K562 (cell line): ENCODE data around the gene MRPL40. TPM values are rescaled to one million over a fixed set of nuclear protein-coding genes. Genes with fewer than 3 reads are reported as not detected.

Experiments used
- BCOR ChIP-seq: fragments of 450-650 bp; IDR thresholded peaks from 2 replicates; pipeline ENCODE4 v1.6.1; 2016
- CLOCK ChIP-seq: fragments of 250-450 bp; sonication (Bioruptor Pico); IDR thresholded peaks from 2 replicates; pipeline ENCODE4 v1.4.0; 2020; ENCODE audit warnings: mild to moderate bottlenecking, moderate library complexity, borderline replicate concordance
- EP400 ChIP-seq: fragments of 450-650 bp; IDR thresholded peaks from 2 replicates; pipeline ENCODE4 v1.6.1; 2017; ENCODE audit warnings: antibody characterized with exemption, mild to moderate bottlenecking, moderate library complexity
- NFE2 ChIP-seq: IDR thresholded peaks from 2 replicates; pipeline ENCODE4 v1.6.1; 2014; ENCODE audit warnings: antibody characterized with exemption, low read depth
- NFXL1 ChIP-seq: fragments of 450-650 bp; formaldehyde crosslinking; IDR thresholded peaks from 2 replicates; pipeline ENCODE4 v1.4.0; 2021; ENCODE audit warnings: mild to moderate bottlenecking
- NR2F6 ChIP-seq: fragments of 450-650 bp; formaldehyde crosslinking; IDR thresholded peaks from 2 replicates; pipeline ENCODE4 v1.4.0; 2020; ENCODE audit warnings: mild to moderate bottlenecking
- NR4A1 ChIP-seq, 2 experiments: fragments of 250-450 bp in 1 of 2; fragments of 450-650 bp in 1 of 2; sonication (Bioruptor Pico) in 1 of 2; IDR thresholded peaks; 2 replicates each; pipeline versions ENCODE4 v1.4.0 to v1.6.1; 2016 to 2020; ENCODE audit warnings: mild to moderate bottlenecking in 2 of 2, missing compliant biosample characterization in 1 of 2, missing genetic modification characterization in 1 of 2, moderate library complexity in 1 of 2
- POLR2G ChIP-seq: fragments of 200-400 bp; formaldehyde crosslinking; IDR thresholded peaks from 2 replicates; pipeline ENCODE4 v1.6.1; 2017; ENCODE audit warnings: low read depth, mild to moderate bottlenecking, antibody characterized with exemption, low read length, moderate library complexity
- RBM17 ChIP-seq: fragments of 200-400 bp; formaldehyde crosslinking; IDR thresholded peaks from 2 replicates; pipeline ENCODE4 v1.6.1; 2017; ENCODE audit warnings: low read depth, mild to moderate bottlenecking, low read length, borderline replicate concordance
- STAT5A ChIP-seq: IDR thresholded peaks from 2 replicates; pipeline ENCODE4 v1.6.1; 2012; ENCODE audit warnings: low read length, inconsistent platforms, borderline replicate concordance
- SUPT5H ChIP-seq: fragments of 450-650 bp; IDR thresholded peaks from 2 replicates; pipeline ENCODE4 v1.6.1; 2016
- TCF15 ChIP-seq: fragments of 250-450 bp; sonication (Bioruptor Pico); IDR thresholded peaks from 2 replicates; pipeline ENCODE4 v1.8.0; 2022; ENCODE audit warnings: moderate library complexity, mild to moderate bottlenecking, inconsistent platforms
- TRIM25 ChIP-seq: fragments of 450-650 bp; IDR thresholded peaks from 2 replicates; pipeline ENCODE4 v1.7.0; 2016; ENCODE audit warnings: borderline replicate concordance
- ZFP1 ChIP-seq: fragments of 450-650 bp; formaldehyde crosslinking; IDR thresholded peaks from 2 replicates; pipeline ENCODE4 v1.4.0; 2020; ENCODE audit warnings: mild to moderate bottlenecking, mixed read lengths
- ZKSCAN3 ChIP-seq: fragments of 250-450 bp; sonication (Bioruptor Pico); IDR thresholded peaks from 2 replicates; pipeline ENCODE4 v1.4.0; 2020
- ZNF143 ChIP-seq: sonication (generic); formaldehyde crosslinking; IDR thresholded peaks from 2 replicates; pipeline ENCODE4 v1.9.0; 2022; ENCODE audit warnings: mild to moderate bottlenecking, missing genetic modification reagents
- ZNF239 ChIP-seq: fragments of 250-450 bp; sonication (Bioruptor Pico); IDR thresholded peaks from 2 replicates; pipeline ENCODE4 v1.4.0; 2020; ENCODE audit warnings: mild to moderate bottlenecking
- ZNF764 ChIP-seq: fragments of 250-450 bp; sonication (Bioruptor Pico); IDR thresholded peaks from 2 replicates; pipeline ENCODE4 v1.4.0; 2020; ENCODE audit warnings: low read depth, mild to moderate bottlenecking, moderate library complexity
- polyA plus RNA-seq, 8 experiments: library from polyadenylated mRNA; depleted of rRNA in 4 of 8; stranded (reverse) in 5 of 8; unstranded in 3 of 8; fragments of >200 nt; fragmentation: Nextera tagmentation in 2 of 8; fragmentation: Illumina TruSeq in 1 of 8; extraction: Ambion mirVana in 2 of 8; extraction: Trizol in 1 of 8; gene quantifications; 2 replicates each; pipeline versions ENCODE4 v1.2.1 to v1.2.3, GENCODE V29; 2011 to 2014; ENCODE audit warnings: inconsistent platforms in 1 of 8, missing spikeins in 1 of 8
- total RNA-seq, 7 experiments: library from RNA; depleted of rRNA in 6 of 7; stranded (reverse); fragments of >200 nt in 6 of 7; fragmentation: Illumina TruSeq in 2 of 7; extraction: Trizol in 2 of 7; gene quantifications; 2 replicates each; pipeline versions ENCODE4 v1.2.1 to v1.2.3, GENCODE V29; 2011 to 2021; ENCODE audit warnings: low replicate concordance in 1 of 7
- TF ChIP-seq, protein P1 (sequence below): fragments of 250-450 bp; sonication (Bioruptor Pico); IDR thresholded peaks from 2 replicates; pipeline ENCODE4 v1.4.0; 2020

Gene MRPL40
- total and polyA plus RNA-seq, 9 of the 15 experiments (the other 6 are each of a cell fraction or from before 2014, with no cell fraction given), result 132 to 652 (median 208) TPM

DNA sequence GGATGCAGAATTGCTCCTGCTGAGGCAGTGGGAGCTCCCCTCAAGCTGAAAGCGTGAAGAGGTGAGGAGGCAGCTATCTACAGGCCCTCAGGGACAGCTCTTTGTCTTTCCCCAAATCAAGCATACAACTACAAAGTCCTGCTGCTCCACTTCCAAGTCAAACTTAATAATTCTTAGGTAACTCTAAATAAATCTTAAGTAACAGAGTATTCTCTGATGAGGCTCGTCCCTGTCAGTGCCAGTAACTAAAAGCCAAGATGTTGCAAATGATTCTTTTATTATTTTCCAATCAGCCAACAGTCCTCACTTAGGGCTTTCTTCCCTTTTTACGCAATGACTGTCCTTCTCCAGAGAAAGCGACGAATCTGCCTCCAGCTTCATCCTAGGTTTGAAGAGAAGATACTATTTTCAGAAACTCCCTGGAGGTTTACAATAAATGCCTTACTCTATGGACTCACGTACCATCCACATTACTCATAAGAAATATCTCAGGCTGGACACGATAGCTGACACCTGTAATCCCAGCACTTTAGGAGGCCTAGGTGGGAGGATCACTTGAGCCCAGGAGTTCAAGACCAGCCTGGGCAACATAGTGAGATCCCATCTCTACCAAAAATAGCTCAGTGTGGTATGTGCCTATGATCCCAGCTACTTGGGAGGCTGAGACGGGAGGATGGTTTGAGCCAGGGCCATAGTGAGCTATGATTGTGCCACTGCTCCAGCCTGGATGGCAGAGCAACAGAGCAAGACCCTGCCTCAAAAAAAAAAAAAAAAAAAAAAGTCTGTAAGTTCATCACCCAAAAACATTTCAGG lies 18.2 kb downstream of the MRPL40 start (continued):
- TF ChIP-seq CLOCK (no peak), ZNF764 (CRISPR knock-in tag) (0 out of 2 replicates have a peak, but pooled peaks have one; percentile 39), EP400 (no peak), NFE2 (no peak), NR2F6 (0 out of 2 replicates have a peak, but pooled peaks have one; percentile 8), ZNF143 (no peak), SUPT5H (0 out of 2 replicates have a peak, but pooled peaks have one; percentile 23), NR4A1 (CRISPR knock-in tag; IDR thresholded peaks at IDR 0.05) (peak; percentile 39; the same call in 1 of the 2 replicates), NR4A1 (tag; IDR thresholded peaks at IDR 0.05) (no peak), TRIM25 (no peak), ZNF239 (CRISPR knock-in tag) (no peak), POLR2G (no peak), ZKSCAN3 (CRISPR knock-in tag) (peak; percentile 24; the same call in 1 of the 2 replicates), TCF15 (CRISPR knock-in tag) (peak; percentile 70; the same call in 1 of the 2 replicates), ZFP1 (CRISPR knock-in tag) (0 out of 2 replicates have a peak, but pooled peaks have one; percentile 30), NFXL1 (0 out of 2 replicates have a peak, but pooled peaks have one; percentile 45), STAT5A (no peak), BCOR (0 out of 2 replicates have a peak, but pooled peaks have one; percentile 20), RBM17 (no peak)
- TF ChIP-seq, protein P1, sequence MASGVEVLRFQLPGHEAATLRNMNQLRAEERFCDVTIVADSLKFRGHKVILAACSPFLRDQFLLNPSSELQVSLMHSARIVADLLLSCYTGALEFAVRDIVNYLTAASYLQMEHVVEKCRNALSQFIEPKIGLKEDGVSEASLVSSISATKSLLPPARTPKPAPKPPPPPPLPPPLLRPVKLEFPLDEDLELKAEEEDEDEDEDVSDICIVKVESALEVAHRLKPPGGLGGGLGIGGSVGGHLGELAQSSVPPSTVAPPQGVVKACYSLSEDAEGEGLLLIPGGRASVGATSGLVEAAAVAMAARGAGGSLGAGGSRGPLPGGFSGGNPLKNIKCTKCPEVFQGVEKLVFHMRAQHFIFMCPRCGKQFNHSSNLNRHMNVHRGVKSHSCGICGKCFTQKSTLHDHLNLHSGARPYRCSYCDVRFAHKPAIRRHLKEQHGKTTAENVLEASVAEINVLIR, result 0 out of 2 replicates have a peak, but pooled peaks have one; percentile 6
